ENCODE data around the gene PCYT1A. TPM values are rescaled to one million over a fixed set of nuclear protein-coding genes. Genes with fewer than 3 reads are reported as not detected.
A peak's percentile ranks its signal among the peaks of the same experiment; 100 is the strongest.

Gene PCYT1A
- total RNA-seq, 1 experiment from 2014 or later, result 63.8 TPM

- H3K27me3 ChIP-seq (ENCODE audit: low read length), result no peaks in the 10 kb centered on the region
- no peak overlapping the region for H2AFZ ChIP-seq (ENCODE audit: low read length)
- ChIA-PET POLR2A (ENCODE audit: unreplicated experiment) (no interaction called here), CTCF (no interaction called here)
- H3K27ac ChIP-seq (ENCODE audit: low read length), result no peak overlapping the region
- BruUV-seq (replicated peaks), result no TSS peak
- intact Hi-C loops (cut with micrococcal nuclease), result no loop called here
- H3F3A ChIP-seq (ENCODE audit: low read length, unreplicated experiment), result no peaks in the 10 kb centered on the region
- H3K9me2 ChIP-seq (replicated peaks; ENCODE audit: low read length), result no peaks in the 10 kb centered on the region
- H3K36me3 ChIP-seq (ENCODE audit: low read depth, low read length), result no peaks in the 10 kb centered on the region
- no peak overlapping the region for H3K9ac ChIP-seq (ENCODE audit: low read length)
- no peak overlapping the region for H3K4me2 ChIP-seq (ENCODE audit: low read length)
- H3K9me3 ChIP-seq (ENCODE audit: low read length), result 0 out of 2 replicates have a peak, but pooled peaks cover 2% of the 10 kb centered on the region
- H3K4me1 ChIP-seq (ENCODE audit: insufficient read depth, low read length), result no peaks in the 10 kb centered on the region
- H3K79me2 ChIP-seq (ENCODE audit: low read length), result no peaks in the 10 kb centered on the region
- H3K4me3 ChIP-seq (ENCODE audit: low read length), result no peak overlapping the region
- ATAC-seq, result no peak
- H4K20me1 ChIP-seq (ENCODE audit: low read length), result no peaks in the 10 kb centered on the region
- TF ChIP-seq, protein P1, sequence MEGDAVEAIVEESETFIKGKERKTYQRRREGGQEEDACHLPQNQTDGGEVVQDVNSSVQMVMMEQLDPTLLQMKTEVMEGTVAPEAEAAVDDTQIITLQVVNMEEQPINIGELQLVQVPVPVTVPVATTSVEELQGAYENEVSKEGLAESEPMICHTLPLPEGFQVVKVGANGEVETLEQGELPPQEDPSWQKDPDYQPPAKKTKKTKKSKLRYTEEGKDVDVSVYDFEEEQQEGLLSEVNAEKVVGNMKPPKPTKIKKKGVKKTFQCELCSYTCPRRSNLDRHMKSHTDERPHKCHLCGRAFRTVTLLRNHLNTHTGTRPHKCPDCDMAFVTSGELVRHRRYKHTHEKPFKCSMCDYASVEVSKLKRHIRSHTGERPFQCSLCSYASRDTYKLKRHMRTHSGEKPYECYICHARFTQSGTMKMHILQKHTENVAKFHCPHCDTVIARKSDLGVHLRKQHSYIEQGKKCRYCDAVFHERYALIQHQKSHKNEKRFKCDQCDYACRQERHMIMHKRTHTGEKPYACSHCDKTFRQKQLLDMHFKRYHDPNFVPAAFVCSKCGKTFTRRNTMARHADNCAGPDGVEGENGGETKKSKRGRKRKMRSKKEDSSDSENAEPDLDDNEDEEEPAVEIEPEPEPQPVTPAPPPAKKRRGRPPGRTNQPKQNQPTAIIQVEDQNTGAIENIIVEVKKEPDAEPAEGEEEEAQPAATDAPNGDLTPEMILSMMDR (conservative IDR thresholded peaks at IDR 0.05; ENCODE audit: low read depth, low read length), result no peak
- TF ChIP-seq EZH2 (IDR thresholded peaks at IDR 0.05; ENCODE audit: low read length, unreplicated experiment) (no peak), EZH2phosphoT487 (IDR thresholded peaks at IDR 0.05; ENCODE audit: borderline replicate concordance, low read length) (no peak)
- DNase-seq, result no peak
Observed at GRCh38 chr3:196208942-196209695, 78.4 kb downstream of the PCYT1A start.

GRCh38 chr3:196207833-196208607, 79.5 kb downstream of the PCYT1A start:
- peak; percentile 39 for DNase-seq
- Histone ChIP-seq H2AFZ (ENCODE audit: low read length) (peak overlapping the region; percentile 68; the same call in 1 of the 2 replicates), H3K4me3 (ENCODE audit: low read length) (peak overlapping the region; percentile 60), H3K9me3 (ENCODE audit: low read length) (0 out of 2 replicates have a peak, but pooled peaks cover 2% of the 10 kb centered on the region), H3K9me2 (replicated peaks; ENCODE audit: low read length) (no peaks in the 10 kb centered on the region), H3K27me3 (ENCODE audit: low read length) (no peaks in the 10 kb centered on the region), H3K4me2 (ENCODE audit: low read length) (peak overlapping the region; percentile 79), H3K36me3 (ENCODE audit: low read depth, low read length) (no peaks in the 10 kb centered on the region), H4K20me1 (ENCODE audit: low read length) (no peaks in the 10 kb centered on the region), H3K4me1 (ENCODE audit: insufficient read depth, low read length) (no peaks in the 10 kb centered on the region), H3K9ac (ENCODE audit: low read length) (no peak overlapping the region), H3K79me2 (ENCODE audit: low read length) (no peaks in the 10 kb centered on the region), H3F3A (ENCODE audit: low read length, unreplicated experiment) (no peaks in the 10 kb centered on the region), H3K27ac (ENCODE audit: low read length) (no peak overlapping the region)
- POLR2A ChIA-PET (ENCODE audit: unreplicated experiment), result no interaction called here
- ATAC-seq, result peak; percentile 61
- no TSS peak for BruUV-seq (replicated peaks)
- intact Hi-C loops (cut with micrococcal nuclease), result no loop called here
- TF ChIP-seq EZH2phosphoT487 (IDR thresholded peaks at IDR 0.05; ENCODE audit: borderline replicate concordance, low read length) (no peak), EZH2 (IDR thresholded peaks at IDR 0.05; ENCODE audit: low read length, unreplicated experiment) (no peak)
- TF ChIP-seq, protein P1 (conservative IDR thresholded peaks at IDR 0.05; ENCODE audit: low read depth, low read length), result no peak
- CTCF ChIA-PET, result no interaction called here
